Endothelial cell of umbilical vein (primary cell): ENCODE data around the gene RNF5. TPM values are rescaled to one million over a fixed set of nuclear protein-coding genes. Genes with fewer than 3 reads are reported as not detected.

ENCODE experiments used
- BruUV-seq: library from RNA; stranded (reverse); fragments of 400-500 nt; replicated peaks from 2 replicates; lab custom pipeline; 2021; lab: Mats Ljungman, UMichigan
- CTCF ChIA-PET: fragments of 300-600, 350-600 bp; sonication (Branson Sonifier 250); formaldehyde crosslinking; loops from one replicate; lab custom pipeline; 2021; ENCODE audit warnings: antibody characterized with exemption, inconsistent platforms; lab: Charles Lee
- POLR2A ChIA-PET: fragments of 300-600, 350-600 bp; sonication (Branson Sonifier 250); formaldehyde crosslinking; loops from one replicate; lab custom pipeline; 2021; ENCODE audit warnings: antibody characterized with exemption, inconsistent platforms; lab: Charles Lee
- DNase-seq: peaks from one replicate; pipeline ENCODE4 v3.0.0-alpha.2; 2011; ENCODE audit warnings: low read depth, low spot score
- FAIRE-seq: peaks from 2 replicates; lab custom pipeline; 2011; peaks lifted over from hg19 to GRCh38; lab: Jason Lieb, UNC
- H2AFZ ChIP-seq: 2 replicates; pipeline ENCODE4 v1.6.0; 2012; ENCODE audit warnings: low read depth, low read length, control low read depth, inconsistent platforms
- H3K27ac ChIP-seq: 2 replicates; pipeline ENCODE4 v1.5.1; 2011; ENCODE audit warnings: low read depth, mild to moderate bottlenecking, control low read depth, low read length, moderate library complexity; ENCODE audit not compliant: insufficient read depth
- H3K27me3 ChIP-seq, 2 experiments: 2 replicates each; pipeline versions ENCODE4 v1.6.0 to v1.6.1; 2011; ENCODE audit warnings: low read length in 2 of 2, mixed read lengths in 1 of 2; ENCODE audit not compliant: control insufficient read depth in 2 of 2, insufficient read depth in 2 of 2
- H3K36me3 ChIP-seq, 2 experiments: 2 replicates in 1 of 2; 3 replicates in 1 of 2; pipeline ENCODE4 v1.5.1; 2011; ENCODE audit warnings: low read length in 2 of 2, mild to moderate bottlenecking in 1 of 2, moderate library complexity in 1 of 2; ENCODE audit not compliant: control insufficient read depth in 2 of 2, insufficient read depth in 2 of 2; ENCODE audit errors: extremely low read depth in 1 of 2
- H3K4me1 ChIP-seq: 3 replicates; pipeline ENCODE4 v1.5.1; 2011; ENCODE audit warnings: mild to moderate bottlenecking, low read length; ENCODE audit not compliant: control insufficient read depth, insufficient read depth; ENCODE audit errors: extremely low read depth
- H3K4me2 ChIP-seq: 2 replicates; pipeline ENCODE4 v1.6.1; 2011; ENCODE audit warnings: low read length, control low read depth, mixed read lengths; ENCODE audit not compliant: insufficient read depth
- H3K4me3 ChIP-seq, 3 experiments: fragments of 200-600 bp in 1 of 3; sonication (generic), shearing (Covaris generic) in 1 of 3; replicated peaks in 1 of 3; 2 replicates each; pipeline ENCODE4 v1.5.1; 2011 to 2016; ENCODE audit warnings: control low read depth in 3 of 3, low read length in 3 of 3, mild to moderate bottlenecking in 2 of 3, inconsistent platforms in 1 of 3, low read depth in 1 of 3, moderate library complexity in 1 of 3; ENCODE audit not compliant: insufficient read depth in 1 of 3
- H3K79me2 ChIP-seq: 2 replicates; pipeline ENCODE4 v1.6.0; 2012; ENCODE audit warnings: low read length, inconsistent platforms; ENCODE audit not compliant: control insufficient read depth, insufficient read depth
- H3K9ac ChIP-seq: replicated peaks from 2 replicates; pipeline ENCODE3; 2011; ENCODE audit warnings: low read length, control low read depth; ENCODE audit not compliant: insufficient read depth; ENCODE audit errors: extremely low read depth
- H3K9me1 ChIP-seq: replicated peaks from 3 replicates; pipeline ENCODE4 v1.6.0; 2011; ENCODE audit warnings: mild to moderate bottlenecking, low read length; ENCODE audit not compliant: control insufficient read depth, insufficient read depth; ENCODE audit errors: extremely low read depth
- H3K9me3 ChIP-seq: replicated peaks from 2 replicates; pipeline ENCODE4 v1.5.1; 2012; ENCODE audit warnings: low read length, inconsistent platforms; ENCODE audit not compliant: control insufficient read depth, insufficient read depth
- H4K20me1 ChIP-seq: replicated peaks from 2 replicates; pipeline ENCODE3; 2011; ENCODE audit warnings: mild to moderate bottlenecking, low read length; ENCODE audit not compliant: control insufficient read depth, insufficient read depth; ENCODE audit errors: extremely low read depth
- EZH2 ChIP-seq: IDR thresholded peaks from 2 replicates; pipeline ENCODE4 v1.6.1; 2012; ENCODE audit warnings: borderline replicate concordance, low read depth, mild to moderate bottlenecking, moderate library complexity, low read length, inconsistent platforms; ENCODE audit not compliant: severe bottlenecking
- FOS ChIP-seq: IDR thresholded peaks from 2 replicates; pipeline ENCODE4 v1.6.1; 2011; ENCODE audit warnings: mild to moderate bottlenecking, low read length, moderate library complexity, borderline replicate concordance; ENCODE audit not compliant: insufficient read depth
- GATA2 ChIP-seq: IDR thresholded peaks from 2 replicates; pipeline ENCODE4 v1.7.0; 2011; ENCODE audit warnings: low read depth, mild to moderate bottlenecking, moderate library complexity, mixed read lengths, low read length; ENCODE audit not compliant: insufficient read length, insufficient read depth
- JUN ChIP-seq: IDR thresholded peaks from 2 replicates; pipeline ENCODE4 v1.6.1; 2011; ENCODE audit warnings: borderline replicate concordance, low read depth; ENCODE audit not compliant: insufficient read length, insufficient read depth
- MYC ChIP-seq: IDR thresholded peaks from one replicate; pipeline ENCODE4 v1.6.1; 2011; ENCODE audit warnings: mild to moderate bottlenecking, low read depth, low read length
- POLR2A ChIP-seq: IDR thresholded peaks from 2 replicates; pipeline ENCODE4 v1.6.1; 2012; ENCODE audit warnings: low read depth, mild to moderate bottlenecking, control low read depth, low read length
- POLR2AphosphoS5 ChIP-seq: IDR thresholded peaks from 2 replicates; pipeline ENCODE4 v1.6.1; 2012; ENCODE audit warnings: low read depth, mild to moderate bottlenecking, control low read depth, low read length, moderate library complexity; ENCODE audit not compliant: insufficient read depth
- dilution Hi-C: fragments of 300-500 bp; cut with MboI; formaldehyde crosslinking; loops from one replicate; pipeline ENCODE4 v1.15.0; 2019; ENCODE audit warnings: low sequenced_read_pairs; ENCODE audit not compliant: extremely low pct_ligation_motif_present
- intact Hi-C: fragments of 100-400 bp; cut with micrococcal nuclease; formaldehyde crosslinking; loops from one replicate; pipeline ENCODE4 v1.10.0; 2022
- polyA plus RNA-seq, 4 experiments: library from polyadenylated mRNA; depleted of rRNA in 3 of 4; stranded (reverse) in 3 of 4; unstranded in 1 of 4; fragments of >200 nt; gene quantifications; 2 replicates each; pipeline versions ENCODE4 v1.2.1 to v1.2.3, GENCODE V29; 2011 to 2012; ENCODE audit warnings: missing spikeins in 1 of 4
- total RNA-seq: library from RNA; stranded (reverse); gene quantifications from 2 replicates; pipeline ENCODE4 v1.2.3, GENCODE V29; 2021
- TF ChIP-seq, protein P1 (sequence below): IDR thresholded peaks from 2 replicates; pipeline ENCODE4 v1.6.1; 2011; ENCODE audit not compliant: insufficient read depth, insufficient read length
- TF ChIP-seq, protein P2 (sequence below), 2 donors: IDR thresholded peaks; 1 replicate in 1 of 2; 2 replicates in 1 of 2; pipeline ENCODE4 v1.5.1; 2011; ENCODE audit warnings: low read length in 2 of 2, mild to moderate bottlenecking in 2 of 2, moderate library complexity in 2 of 2, control low read depth in 1 of 2, inconsistent platforms in 1 of 2, low read depth in 1 of 2; ENCODE audit not compliant: insufficient read depth in 1 of 2; ENCODE audit errors: extremely low read depth in 1 of 2

RNF5 gene
- total and polyA plus RNA-seq, 2 donors (not counting 3 experiments of a cell fraction or from before 2014, with no cell fraction given): 49.2 to 100 TPM

DNA sequence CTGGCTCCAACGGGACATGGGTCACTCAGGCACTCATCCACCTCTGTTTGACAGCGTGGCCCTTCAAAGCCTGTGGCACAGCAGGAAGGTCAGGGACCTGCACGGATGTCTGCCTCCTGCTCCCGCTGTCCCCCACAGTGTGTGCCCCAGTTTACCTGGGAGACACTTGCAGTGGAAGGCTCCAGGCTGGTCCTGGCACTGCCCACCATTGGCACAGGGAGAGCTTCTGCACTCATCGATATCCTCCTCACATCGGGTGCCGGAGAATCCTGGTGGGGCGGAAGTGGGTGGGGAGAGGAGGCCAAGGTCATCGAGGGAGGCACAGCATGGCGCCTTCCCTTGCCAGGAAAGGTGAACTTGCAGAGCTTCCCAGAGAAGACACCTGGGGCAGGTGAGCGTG is 38.8 kb downstream of the RNF5 start:
- intact Hi-C loops (no loop called here), dilution Hi-C loops (no loop called here)
- no peak overlapping the region for H3K4me2 ChIP-seq
- POLR2A ChIA-PET: no interaction called here
- DNase-seq: no peak
- FAIRE-seq: no peak
- H3K27me3 ChIP-seq: no peaks in the 10 kb centered on the region
- no peak overlapping the region for H3K27ac ChIP-seq
- no peaks in the 10 kb centered on the region for H3K4me1 ChIP-seq
- H2AFZ ChIP-seq: no peak overlapping the region
- CTCF ChIA-PET: no interaction called here
- H3K9me3 ChIP-seq: no peaks in the 10 kb centered on the region
- TF ChIP-seq FOS: no peak
- TF ChIP-seq, protein P1, sequence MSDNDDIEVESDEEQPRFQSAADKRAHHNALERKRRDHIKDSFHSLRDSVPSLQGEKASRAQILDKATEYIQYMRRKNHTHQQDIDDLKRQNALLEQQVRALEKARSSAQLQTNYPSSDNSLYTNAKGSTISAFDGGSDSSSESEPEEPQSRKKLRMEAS: no peak
- TF ChIP-seq MYC: no peak
- TF ChIP-seq POLR2A: no peak
- TF ChIP-seq, protein P2, sequence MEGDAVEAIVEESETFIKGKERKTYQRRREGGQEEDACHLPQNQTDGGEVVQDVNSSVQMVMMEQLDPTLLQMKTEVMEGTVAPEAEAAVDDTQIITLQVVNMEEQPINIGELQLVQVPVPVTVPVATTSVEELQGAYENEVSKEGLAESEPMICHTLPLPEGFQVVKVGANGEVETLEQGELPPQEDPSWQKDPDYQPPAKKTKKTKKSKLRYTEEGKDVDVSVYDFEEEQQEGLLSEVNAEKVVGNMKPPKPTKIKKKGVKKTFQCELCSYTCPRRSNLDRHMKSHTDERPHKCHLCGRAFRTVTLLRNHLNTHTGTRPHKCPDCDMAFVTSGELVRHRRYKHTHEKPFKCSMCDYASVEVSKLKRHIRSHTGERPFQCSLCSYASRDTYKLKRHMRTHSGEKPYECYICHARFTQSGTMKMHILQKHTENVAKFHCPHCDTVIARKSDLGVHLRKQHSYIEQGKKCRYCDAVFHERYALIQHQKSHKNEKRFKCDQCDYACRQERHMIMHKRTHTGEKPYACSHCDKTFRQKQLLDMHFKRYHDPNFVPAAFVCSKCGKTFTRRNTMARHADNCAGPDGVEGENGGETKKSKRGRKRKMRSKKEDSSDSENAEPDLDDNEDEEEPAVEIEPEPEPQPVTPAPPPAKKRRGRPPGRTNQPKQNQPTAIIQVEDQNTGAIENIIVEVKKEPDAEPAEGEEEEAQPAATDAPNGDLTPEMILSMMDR (IDR thresholded peaks at IDR 0.05; ENCODE audit: extremely low read depth in 1 of 2, insufficient read depth in 1 of 2, low read depth in 1 of 2, low read length in 2 of 2): no peak
- TF ChIP-seq JUN: no peak
- no peak for TF ChIP-seq POLR2AphosphoS5
- TF ChIP-seq EZH2: no peak
- no peak for TF ChIP-seq GATA2
- peaks cover 15 to 21% of the 10 kb centered on the region in 2 experiments for H3K36me3 ChIP-seq
- no TSS peak for BruUV-seq
- H3K9ac ChIP-seq: no peak overlapping the region
- no peaks in the 10 kb centered on the region for H4K20me1 ChIP-seq
- no peaks in the 10 kb centered on the region for H3K9me1 ChIP-seq
- H3K4me3 ChIP-seq: no peak overlapping the region
- H3K79me2 ChIP-seq: no peaks in the 10 kb centered on the region
